GM12878 (cell line): ENCODE data around the gene HNRNPU. TPM values are rescaled to one million over a fixed set of nuclear protein-coding genes. Genes with fewer than 3 reads are reported as not detected.

Source experiments
- ATAC-seq: fragments of 200-7000 bp; cut with Tn5 transposase; 3 replicates; pipeline ENCODE4 v1.9.1; 2020; ENCODE audit warnings: mild to moderate bottlenecking, moderate library complexity
- BruUV-seq: library from RNA; stranded (reverse); fragments of 400-500 nt; replicated peaks from 2 replicates; lab custom pipeline; 2021; lab: Mats Ljungman, UMichigan
- CTCF ChIA-PET: fragments of 300-600 bp; sonication (Branson Sonifier 250); formaldehyde crosslinking; extraction: SDS; loops from one replicate; lab custom pipeline; 2021; ENCODE audit warnings: inconsistent platforms; lab: Yijun Ruan, JAX
- POLR2A ChIA-PET: fragments of 350-600 bp; formaldehyde crosslinking; extraction: SDS; loops from one replicate; lab custom pipeline; 2021; ENCODE audit warnings: inconsistent platforms; lab: Charles Lee
- RAD21 ChIA-PET: fragments of 300-600 bp; sonication (Branson Sonifier 250); formaldehyde crosslinking; loops from one replicate; lab custom pipeline; 2023; ENCODE audit warnings: antibody characterized with exemption; ENCODE audit not compliant: unreplicated experiment; lab: Charles Lee
- SMC1A ChIA-PET: fragments of 300-600 bp; sonication (Branson Sonifier 250); formaldehyde crosslinking; loops from one replicate; lab custom pipeline; 2023; ENCODE audit not compliant: unreplicated experiment, uncharacterized antibody; lab: Charles Lee
- DNase-seq: peaks from one replicate; pipeline ENCODE4 v3.0.0-alpha.2; 2011; ENCODE audit warnings: low read depth, low spot score
- FAIRE-seq: peaks from 3 replicates; lab custom pipeline; 2011; peaks lifted over from hg19 to GRCh38; lab: Jason Lieb, UNC
- H2AFZ ChIP-seq: 2 replicates; pipeline ENCODE4 v1.6.0; 2011; ENCODE audit warnings: low read depth, low read length, control low read depth; ENCODE audit not compliant: control insufficient read depth
- H3K27ac ChIP-seq: 2 replicates; pipeline ENCODE4 v1.5.1; 2011; ENCODE audit warnings: control low read depth; ENCODE audit not compliant: control insufficient read depth, insufficient read depth
- H3K27me3 ChIP-seq, 2 experiments: replicated peaks in 1 of 2; 2 replicates each; pipeline versions ENCODE4 v1.6.0 to v1.6.1; 2011; ENCODE audit warnings: low read length in 1 of 2; ENCODE audit not compliant: control insufficient read depth in 2 of 2, insufficient read depth in 2 of 2
- H3K36me3 ChIP-seq, 2 experiments: 2 replicates each; pipeline ENCODE4 v1.5.1; 2011; ENCODE audit warnings: low read length in 1 of 2; ENCODE audit not compliant: control insufficient read depth in 2 of 2, insufficient read depth in 2 of 2
- H3K4me1 ChIP-seq: 2 replicates; pipeline ENCODE4 v1.6.1; 2011; ENCODE audit warnings: mild to moderate bottlenecking, low read length, moderate library complexity, mixed read lengths; ENCODE audit not compliant: control insufficient read depth, insufficient read depth
- H3K4me2 ChIP-seq: 2 replicates; pipeline ENCODE4 v1.6.0; 2011; ENCODE audit warnings: control low read depth; ENCODE audit not compliant: control insufficient read depth, insufficient read depth
- H3K4me3 ChIP-seq: fragments of 200-600 bp; sonication (generic); 2 replicates; pipeline ENCODE4 v1.5.1; 2016
- H3K79me2 ChIP-seq: 2 replicates; pipeline ENCODE4 v1.6.0; 2011; ENCODE audit warnings: low read length; ENCODE audit not compliant: control insufficient read depth, insufficient read depth
- H3K9ac ChIP-seq: 2 replicates; pipeline ENCODE4 v1.8.0; 2011; ENCODE audit warnings: low read length, control low read depth, mixed read lengths; ENCODE audit not compliant: control insufficient read depth, insufficient read depth
- H3K9me3 ChIP-seq: replicated peaks from 3 replicates; pipeline ENCODE4 v1.5.1; 2011; ENCODE audit warnings: mild to moderate bottlenecking, low read length; ENCODE audit not compliant: control insufficient read depth, insufficient read depth
- H4K20me1 ChIP-seq: 2 replicates; pipeline ENCODE4 v1.6.0; 2011; ENCODE audit not compliant: control insufficient read depth, insufficient read depth
- KAT2A ChIP-seq: conservative IDR thresholded peaks from 2 replicates; pipeline ENCODE4 v1.6.1; 2011; ENCODE audit warnings: low read depth, low read length; ENCODE audit not compliant: control insufficient read depth
- PKNOX1 ChIP-seq: fragments of 450-650 bp; IDR thresholded peaks from 2 replicates; pipeline ENCODE4 v1.6.1; 2016; ENCODE audit warnings: mild to moderate bottlenecking
- POLR2AphosphoS5 ChIP-seq: IDR thresholded peaks from 2 replicates; pipeline ENCODE4 v1.6.1; 2011; ENCODE audit warnings: mild to moderate bottlenecking, low read length, inconsistent platforms
- ZBTB33 ChIP-seq: fragments of 450-650 bp; IDR thresholded peaks from 2 replicates; pipeline ENCODE4 v1.6.1; 2017; ENCODE audit warnings: mild to moderate bottlenecking
- WGBS: methylation state at CpG from one replicate; pipeline ENCODE4 v1.1.6; 2016; ENCODE audit warnings: low lambda C conversion rate; ENCODE audit not compliant: insufficient replicate concordance, insufficient coverage; ENCODE audit errors: missing lambda C conversion rate; 5-methylcytosine and 5-hydroxymethylcytosine counted together
- in situ Hi-C: fragments of 300-500 bp; cut with MboI; formaldehyde crosslinking; loops from 9 replicates; pipeline ENCODE4 v1.14.3; 2018; ENCODE audit warnings: mixed read lengths
- intact Hi-C: fragments of 100-400 bp; cut with micrococcal nuclease; formaldehyde crosslinking; loops from one replicate; pipeline ENCODE4 v1.14.2; 2022; ENCODE audit not compliant: unreplicated experiment
- polyA plus RNA-seq, 11 experiments: library from polyadenylated mRNA; depleted of rRNA in 4 of 11; unstranded in 6 of 11; stranded (reverse) in 5 of 11; fragments of >200 nt; fragmentation: Nextera tagmentation in 4 of 11; fragmentation: Illumina TruSeq in 1 of 11; extraction: Ambion mirVana in 4 of 11; extraction: Trizol in 1 of 11; gene quantifications; 1 replicate in 1 of 11; 2 replicates in 10 of 11; pipeline versions ENCODE4 v1.2.1 to v1.2.3, GENCODE V29; 2011 to 2016; ENCODE audit warnings: inconsistent platforms in 2 of 11, missing spikeins in 2 of 11, low read depth in 1 of 11
- total RNA-seq, 4 experiments: library from RNA; depleted of rRNA in 3 of 4; stranded (reverse); fragments of >200 nt in 3 of 4; fragmentation: Illumina TruSeq in 1 of 4; extraction: Trizol in 1 of 4; gene quantifications; 2 replicates each; pipeline versions ENCODE4 v1.2.1 to v1.2.3, GENCODE V29; 2013 to 2021

Gene HNRNPU
- total and polyA plus RNA-seq, 10 of the 15 experiments (the other 5 are each of a cell fraction or from before 2014, with no cell fraction given) = 163 to 569 (median 420) TPM

GRCh38 chr1:244841273-244841927 is 22.9 kb downstream of the HNRNPU start:
- in situ Hi-C loops = no loop called here
- FAIRE-seq (no peak), ATAC-seq (no peak), DNase-seq (no peak)
- intact Hi-C loops = no loop called here
- CTCF ChIA-PET = interaction anchor here (0.7 to 3.1 kb wide), 7 partner anchors 12 to 201 kb away, joined by 3 to 13 read pairs (median 6); no protein-coding TSS in a partner anchor
- Histone ChIP-seq H3K27ac (no peak overlapping the region), H3K4me1 (no peaks in the 10 kb centered on the region), H3K36me3 (peaks cover 3 to 29% of the 10 kb centered on the region in 2 experiments; a peak in 3 of 4 replicates), H3K4me3 (no peak overlapping the region), H3K27me3 (no peaks in the 10 kb centered on the region), H3K9me3 (peaks cover 3% of the 10 kb centered on the region; the same call in 1 of the 3 replicates), H4K20me1 (no peaks in the 10 kb centered on the region), H2AFZ (no peak overlapping the region), H3K4me2 (peak overlapping the region; percentile 24; the same call in 1 of the 2 replicates), H3K79me2 (peaks cover 54% of the 10 kb centered on the region), H3K9ac (no peak overlapping the region)
- SMC1A ChIA-PET = interaction anchor here (0.9 to 16.8 kb wide), 4 partner anchors 9 to 201 kb away, joined by 3 to 360 read pairs (median 9); partner anchors contain the start of gene HNRNPU
- POLR2A ChIA-PET = interaction anchor here (0.8 to 14.7 kb wide), 2 partner anchors 15 to 104 kb away, joined by 3 to 350 read pairs; partner anchors contain the start of gene HNRNPU
- no peak for TF ChIP-seq KAT2A
- TF ChIP-seq POLR2AphosphoS5 = 0 out of 2 replicates have a peak, but pooled peaks have one; percentile 34
- RAD21 ChIA-PET = interaction anchor here (1.9 kb wide), 1 partner anchor 201 kb away, joined by 7 read pairs; no protein-coding TSS in a partner anchor
- 90% methylated on average over 9 of the region's 9 CpGs for WGBS
- no TSS peak for BruUV-seq

GRCh38 chr1:244840219-244840794 is 24.0 kb downstream of the HNRNPU start:
- no peaks in the 10 kb centered on the region for H3K27me3 ChIP-seq
- no peak overlapping the region for H2AFZ ChIP-seq
- 0 out of 2 replicates have a peak overlapping the region, but pooled peaks have one; percentile 17 for H3K4me2 ChIP-seq
- no peaks in the 10 kb centered on the region for H4K20me1 ChIP-seq
- intact Hi-C loops = no loop called here
- no TSS peak for BruUV-seq
- H3K4me3 ChIP-seq = no peak overlapping the region; the same call in 1 of the 2 replicates
- no peak for FAIRE-seq
- ChIA-PET RAD21 (interaction anchor here (0.7 to 2.2 kb wide), 6 partner anchors 16 to 203 kb away, joined by 3 to 7 read pairs (median 4); no protein-coding TSS in a partner anchor), SMC1A (interaction anchor here (0.9 to 16.8 kb wide), 10 partner anchors 8 to 202 kb away, joined by 3 to 360 read pairs (median 4); partner anchors contain the start of gene HNRNPU), CTCF (interaction anchor here (1.1 to 7.9 kb wide), 5 partner anchors 15 to 202 kb away, joined by 3 to 98 read pairs (median 8); partner anchors contain the start of gene HNRNPU), POLR2A (interaction anchor here (7.8 to 14.7 kb wide), 2 partner anchors 16 to 25 kb away, joined by 55 to 350 read pairs; partner anchors contain the start of gene HNRNPU)
- no peak for DNase-seq
- peaks cover 64% of the 10 kb centered on the region for H3K79me2 ChIP-seq
- H3K9me3 ChIP-seq = peaks cover 3% of the 10 kb centered on the region; the same call in 1 of the 3 replicates
- WGBS = 73% methylated on average over 5 of the region's 5 CpGs
- TF ChIP-seq ZBTB33 (0 out of 2 replicates have a peak, but pooled peaks have one; percentile 26), PKNOX1 (no peak)
- no peak overlapping the region for H3K27ac ChIP-seq
- H3K36me3 ChIP-seq = peaks cover 3 to 25% of the 10 kb centered on the region in 2 experiments; a peak in 3 of 4 replicates
- no peaks in the 10 kb centered on the region for H3K4me1 ChIP-seq
- ATAC-seq = no peak
- no peak overlapping the region for H3K9ac ChIP-seq
- in situ Hi-C loops = no loop called here
